ENCODE data around the gene ZNF407.

DNA sequence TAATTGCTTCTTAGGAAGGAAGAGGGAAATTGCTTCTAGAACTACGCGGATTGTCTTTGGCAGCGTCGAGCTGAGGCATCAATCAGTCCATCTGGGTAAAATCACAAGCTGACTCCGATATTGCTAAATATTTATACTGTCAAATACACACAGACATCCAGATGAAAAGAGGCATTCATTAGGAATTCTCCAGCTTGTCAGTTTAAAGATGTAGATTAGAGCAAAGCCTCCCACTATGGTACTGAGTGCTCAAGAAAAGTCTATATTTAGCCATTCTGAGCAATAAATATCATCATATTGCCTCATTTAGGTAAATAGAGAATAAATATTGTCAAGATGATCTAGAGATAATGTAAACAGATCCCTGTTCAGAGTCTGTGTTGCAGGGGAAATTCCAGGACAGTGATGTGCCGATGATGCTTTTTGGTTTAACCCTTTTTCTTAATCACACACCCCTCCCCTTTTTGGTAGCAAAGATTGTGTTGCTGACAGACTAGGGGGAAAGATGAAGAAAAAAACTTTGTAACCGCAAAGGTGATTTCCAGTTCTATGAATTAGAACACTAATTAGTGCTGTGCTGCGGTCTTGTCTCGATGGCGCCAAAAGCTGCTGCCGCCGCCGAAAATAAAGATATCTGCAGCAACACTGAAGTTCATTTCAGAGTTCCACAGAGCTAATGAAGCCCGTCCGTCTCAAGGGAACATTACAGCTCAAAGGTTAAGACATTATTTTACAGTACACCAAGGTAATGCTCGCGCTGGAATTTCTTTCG lies 439.4 kb downstream of the ZNF407 start:
- TF ChIP-seq, protein P1, sequence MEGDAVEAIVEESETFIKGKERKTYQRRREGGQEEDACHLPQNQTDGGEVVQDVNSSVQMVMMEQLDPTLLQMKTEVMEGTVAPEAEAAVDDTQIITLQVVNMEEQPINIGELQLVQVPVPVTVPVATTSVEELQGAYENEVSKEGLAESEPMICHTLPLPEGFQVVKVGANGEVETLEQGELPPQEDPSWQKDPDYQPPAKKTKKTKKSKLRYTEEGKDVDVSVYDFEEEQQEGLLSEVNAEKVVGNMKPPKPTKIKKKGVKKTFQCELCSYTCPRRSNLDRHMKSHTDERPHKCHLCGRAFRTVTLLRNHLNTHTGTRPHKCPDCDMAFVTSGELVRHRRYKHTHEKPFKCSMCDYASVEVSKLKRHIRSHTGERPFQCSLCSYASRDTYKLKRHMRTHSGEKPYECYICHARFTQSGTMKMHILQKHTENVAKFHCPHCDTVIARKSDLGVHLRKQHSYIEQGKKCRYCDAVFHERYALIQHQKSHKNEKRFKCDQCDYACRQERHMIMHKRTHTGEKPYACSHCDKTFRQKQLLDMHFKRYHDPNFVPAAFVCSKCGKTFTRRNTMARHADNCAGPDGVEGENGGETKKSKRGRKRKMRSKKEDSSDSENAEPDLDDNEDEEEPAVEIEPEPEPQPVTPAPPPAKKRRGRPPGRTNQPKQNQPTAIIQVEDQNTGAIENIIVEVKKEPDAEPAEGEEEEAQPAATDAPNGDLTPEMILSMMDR (IDR thresholded peaks at IDR 0.05), result no peak
- TF ChIP-seq EZH2 (IDR thresholded peaks at IDR 0.05), result no peak
- no peak for TF ChIP-seq EZH2phosphoT487 (IDR thresholded peaks at IDR 0.05)

Measured in neural progenitor cell (in vitro differentiated cells).